HG03280 (cell line): Measurements from ENCODE around the gene DRGX.
A peak's percentile ranks its signal among the peaks of the same experiment; 100 is the strongest.

ENCODE experiments used
- ATAC-seq: cut with Tn5 transposase; IDR thresholded peaks from one replicate; pipeline ENCODE4 v1.9.1; 2021; ENCODE audit warnings: mild to moderate bottlenecking, moderate library complexity; ENCODE audit not compliant: unreplicated experiment

Gene DRGX

DNA sequence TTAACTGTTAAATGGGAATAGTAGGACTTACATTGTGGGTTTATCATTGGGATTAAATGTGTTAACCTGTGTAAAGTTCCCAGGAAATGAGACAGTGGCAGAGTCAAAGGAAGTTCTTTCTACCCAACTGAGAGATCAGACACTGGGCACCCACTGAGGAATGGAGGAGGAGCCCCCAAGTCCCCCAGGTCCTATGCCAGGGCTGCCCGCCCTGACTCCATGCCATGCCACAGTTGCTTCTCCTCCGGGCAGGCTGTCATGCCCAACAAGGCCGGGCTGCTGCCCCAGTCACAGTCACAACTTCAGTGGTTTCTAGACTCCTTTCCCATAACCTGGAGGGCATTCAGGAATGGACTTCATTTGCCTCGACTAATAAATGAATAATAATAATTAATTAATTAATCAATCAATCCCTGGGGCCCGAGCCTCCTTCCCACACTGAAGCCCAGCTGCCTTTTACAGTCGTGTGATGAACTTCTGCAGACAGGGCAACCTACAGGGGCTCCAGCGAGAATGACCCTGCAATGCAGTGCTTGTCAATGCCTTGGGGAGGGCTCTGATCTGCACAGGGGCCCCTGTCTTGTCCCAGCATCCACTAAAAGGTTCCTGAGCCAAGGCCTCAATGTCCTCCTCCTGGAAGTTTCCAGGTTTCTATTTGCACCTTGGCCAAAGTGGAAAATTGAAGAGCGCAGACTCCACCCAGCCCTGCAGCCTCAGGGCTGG lies 32.4 kb downstream of the DRGX start:
- no peak for ATAC-seq

DNA sequence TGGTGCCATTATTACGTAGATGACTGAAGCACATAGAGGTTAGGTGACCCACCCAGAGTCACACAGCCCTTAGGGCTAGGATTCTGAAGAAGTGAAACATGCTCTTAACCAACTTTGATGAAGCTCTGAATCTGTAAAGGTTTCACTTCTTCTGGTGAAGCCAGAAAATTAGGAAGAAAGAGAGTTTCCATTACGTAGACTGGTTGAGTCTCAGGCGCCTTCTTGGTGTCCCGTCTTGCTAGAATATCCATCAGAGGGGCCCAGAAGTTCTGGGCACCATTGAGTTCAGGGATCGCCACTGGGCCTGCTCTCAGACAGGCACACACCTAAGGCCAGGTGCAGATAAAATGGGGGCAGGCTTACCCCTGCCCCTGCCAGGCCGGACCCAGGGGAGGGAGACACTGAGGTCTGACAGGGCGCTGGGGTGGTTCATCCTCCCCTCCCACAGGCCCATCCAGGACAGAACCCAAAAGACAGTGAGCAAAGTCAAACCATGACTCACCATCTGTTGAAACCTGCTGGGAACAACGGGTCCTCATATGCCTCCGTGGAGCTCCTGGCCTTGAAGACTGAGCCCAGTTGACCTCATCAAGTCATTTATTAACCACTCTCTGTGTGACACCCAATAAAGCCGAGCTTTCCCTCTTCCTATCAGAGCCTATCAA lies 33.2 kb downstream of the DRGX start:
- peak; percentile 88 for ATAC-seq

DNA sequence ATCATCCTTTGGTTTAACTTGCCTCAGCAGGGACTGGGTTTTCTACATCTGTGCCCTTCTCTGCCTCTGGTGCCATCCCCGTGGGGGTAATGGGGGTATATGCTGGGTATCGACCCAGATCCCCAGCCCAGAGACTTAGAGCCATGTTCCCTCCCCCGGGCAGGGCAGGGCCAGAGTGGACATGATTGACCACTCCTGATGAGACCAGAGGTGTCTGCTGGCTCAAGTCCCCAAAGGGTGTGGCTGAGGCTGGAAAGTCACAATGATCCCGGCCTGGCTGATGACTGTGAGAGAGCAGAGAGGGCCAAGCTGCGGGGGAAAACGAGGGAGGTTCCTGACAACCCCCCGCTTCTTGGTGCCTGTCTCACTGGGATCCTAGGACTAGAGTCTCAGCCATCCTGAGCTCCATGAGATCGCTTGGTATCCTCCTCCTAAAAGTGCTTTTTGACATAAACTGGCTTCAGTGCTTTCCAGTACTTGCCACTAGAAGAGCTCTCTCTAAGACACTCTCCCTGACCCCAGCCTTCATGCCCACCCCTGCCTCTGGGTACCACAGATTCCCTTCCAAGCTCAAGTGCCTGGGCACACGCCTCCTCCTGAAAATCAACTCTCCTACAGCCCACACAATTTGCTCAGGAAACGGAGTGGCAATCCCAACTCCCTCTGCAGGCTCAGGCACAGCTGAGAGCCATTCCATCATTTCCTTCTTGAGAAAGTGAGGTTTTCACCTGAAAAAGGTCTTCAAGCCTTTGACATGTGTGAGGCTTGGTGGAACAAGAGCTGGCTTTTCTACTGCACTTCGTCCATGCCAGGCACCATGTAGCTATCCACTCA lies 33.9 kb downstream of the DRGX start:
- ATAC-seq, result no peak

DNA sequence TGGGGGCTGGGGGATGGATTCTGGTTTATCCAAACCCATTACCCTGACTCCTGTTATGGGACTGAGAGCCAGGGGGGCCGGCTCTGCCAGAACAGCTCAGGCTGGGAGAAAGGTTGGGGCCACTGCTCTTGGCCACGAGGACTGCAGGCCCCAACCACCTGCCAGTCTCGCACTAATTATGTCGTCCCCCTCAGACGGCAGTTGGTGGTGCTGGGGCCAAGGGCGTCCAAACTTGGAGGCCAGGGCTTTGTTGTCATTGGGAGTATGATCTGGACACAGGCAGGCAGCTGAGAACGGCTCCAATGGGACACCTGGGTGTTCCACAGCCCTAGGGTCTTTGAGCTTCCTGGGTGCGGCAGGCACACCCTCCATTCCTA lies 34.7 kb downstream of the DRGX start:
- no peak for ATAC-seq

DNA sequence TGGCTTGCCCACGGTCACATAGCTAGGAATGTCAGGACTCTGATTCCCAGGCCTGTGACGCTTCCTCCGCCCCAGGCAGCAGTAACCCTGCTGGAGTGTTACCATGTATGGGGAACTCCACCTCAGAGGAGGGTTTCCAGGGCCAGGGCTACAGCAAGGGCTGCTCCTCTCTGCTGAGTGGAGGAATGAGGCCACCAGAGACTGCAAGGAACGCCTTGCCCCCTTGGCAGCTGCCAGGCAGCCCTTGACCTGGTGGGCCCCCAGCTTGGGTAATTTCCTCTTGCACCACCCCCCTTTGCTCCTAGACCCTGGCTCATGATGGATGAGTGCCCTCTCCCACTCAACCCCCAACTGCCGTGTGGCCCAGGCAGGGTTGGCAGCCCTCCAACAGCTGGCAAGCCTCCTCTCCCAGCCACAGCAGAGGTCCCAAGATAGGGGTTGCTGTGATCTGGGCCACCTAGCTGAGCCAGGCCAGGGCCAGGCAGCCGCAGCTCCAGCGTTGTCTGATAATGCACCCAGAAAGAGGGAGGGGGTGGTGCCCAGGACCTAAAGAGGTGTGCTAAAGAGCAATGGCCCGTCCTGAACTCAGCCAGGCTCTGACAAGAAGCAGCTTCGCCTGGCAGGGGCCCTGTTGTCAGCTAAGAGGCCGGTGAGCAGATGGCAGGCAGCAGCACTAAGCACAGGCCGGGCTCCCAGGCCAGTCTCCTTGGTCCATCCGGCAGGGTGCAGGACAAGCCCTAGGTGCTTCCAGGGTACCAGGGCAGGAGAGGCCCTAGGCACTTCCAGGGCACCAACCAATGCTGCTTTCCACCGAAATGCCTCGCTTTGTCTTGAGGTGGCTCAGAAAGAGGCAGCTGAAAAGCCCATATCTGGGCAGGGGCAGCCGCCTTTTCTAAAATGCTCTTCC lies 35.4 kb downstream of the DRGX start:
- ATAC-seq, result no peak

DNA sequence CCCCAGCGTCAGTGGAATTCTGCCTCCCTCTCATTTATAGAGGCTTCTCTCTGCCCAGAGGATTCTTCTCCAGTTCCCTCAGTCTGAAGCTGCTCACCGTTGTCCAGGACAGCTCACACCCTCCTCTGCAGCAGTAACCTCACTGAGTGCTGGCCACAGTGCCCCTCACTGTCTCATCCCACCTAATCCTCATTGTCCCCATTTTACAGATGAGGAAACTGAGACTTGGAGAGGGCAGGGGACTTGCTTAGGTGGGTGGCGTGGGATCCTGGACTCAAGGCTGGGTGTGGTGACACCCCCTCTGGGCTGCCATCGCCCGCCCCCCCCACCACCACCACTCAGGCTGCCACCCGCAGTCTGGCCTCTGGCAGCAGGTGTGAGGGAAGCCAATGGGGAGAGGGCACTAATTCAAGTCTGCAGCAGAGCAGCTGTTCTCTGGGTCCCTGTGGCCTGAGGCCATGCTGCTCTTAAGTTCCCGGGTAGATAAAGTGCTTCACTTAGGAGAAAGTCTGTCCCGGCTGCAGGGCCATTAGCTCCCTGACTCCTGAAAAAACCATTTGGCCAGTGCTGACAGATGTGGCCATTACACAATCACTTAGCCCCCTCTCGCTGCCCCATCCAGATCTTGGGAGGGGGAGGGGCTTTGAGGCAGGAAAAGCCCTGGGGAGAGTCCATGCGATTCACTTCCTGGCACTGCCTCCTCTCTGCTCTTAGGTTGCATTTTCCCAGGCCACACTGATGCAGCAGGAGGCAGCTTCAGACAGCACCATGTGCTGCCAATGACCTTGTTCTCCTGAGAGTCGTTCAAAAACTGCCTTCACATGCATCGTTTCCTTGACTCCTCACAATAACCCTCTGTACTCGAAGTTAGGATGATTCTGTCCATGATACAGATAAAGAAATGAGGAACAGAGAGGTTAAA lies 36.3 kb downstream of the DRGX start:
- ATAC-seq, result no peak

DNA sequence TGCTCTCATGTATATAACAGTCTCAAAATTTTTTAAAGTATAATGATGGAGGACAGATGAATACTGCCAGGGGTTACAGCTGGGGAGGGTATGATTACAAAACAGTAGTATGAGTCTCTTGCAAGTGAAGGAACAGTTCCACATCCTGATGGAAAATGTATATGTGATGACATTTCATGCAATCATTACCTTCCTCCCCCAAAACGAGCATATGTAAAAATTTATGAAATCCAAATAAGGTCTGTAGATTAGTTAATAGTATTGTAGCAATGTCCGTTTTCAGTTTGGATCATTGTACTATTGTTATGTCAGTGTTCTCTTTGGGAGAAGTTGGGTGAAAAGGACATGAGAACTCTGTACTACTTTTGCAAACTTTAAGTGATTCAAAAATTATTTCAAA lies 38.0 kb downstream of the DRGX start:
- ATAC-seq, result no peak

DNA sequence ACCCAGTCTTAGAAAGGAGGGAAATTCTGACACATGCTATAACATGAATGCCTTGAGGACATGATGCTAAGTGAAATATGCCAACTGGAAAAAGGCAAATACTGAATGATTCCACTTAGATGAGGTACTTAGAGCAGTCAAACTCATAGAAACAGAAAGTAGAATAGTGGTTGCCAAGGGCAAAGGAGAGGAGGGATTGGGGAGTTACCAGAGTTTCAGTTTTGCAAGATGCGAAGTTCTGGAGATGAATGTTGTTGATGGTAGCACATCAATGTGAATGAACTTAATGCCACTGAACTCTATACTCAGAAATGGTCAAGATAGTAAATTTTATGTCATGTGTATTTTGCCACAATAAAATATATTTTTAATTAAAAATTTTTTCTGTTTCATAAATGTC lies 38.9 kb downstream of the DRGX start:
- no peak for ATAC-seq

DNA sequence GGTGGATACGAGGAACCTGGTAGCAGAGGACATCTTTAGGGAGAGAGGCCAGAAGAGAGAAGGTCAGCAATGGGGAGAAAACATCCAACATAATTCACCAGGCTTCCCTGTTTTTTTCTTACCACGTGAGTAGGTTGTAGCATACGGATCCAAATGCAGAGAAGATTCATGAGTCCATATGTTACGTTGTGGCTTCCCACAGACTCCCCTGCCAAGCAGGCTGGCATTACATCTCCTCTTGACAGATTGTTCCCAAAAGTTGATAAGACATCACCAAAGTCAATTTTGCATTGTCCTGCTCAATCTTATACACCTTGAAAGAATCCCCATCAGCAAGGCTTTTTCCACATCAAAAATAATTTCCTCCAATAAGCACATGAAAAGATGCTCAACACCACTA lies 39.7 kb downstream of the DRGX start:
- no peak for ATAC-seq

DNA sequence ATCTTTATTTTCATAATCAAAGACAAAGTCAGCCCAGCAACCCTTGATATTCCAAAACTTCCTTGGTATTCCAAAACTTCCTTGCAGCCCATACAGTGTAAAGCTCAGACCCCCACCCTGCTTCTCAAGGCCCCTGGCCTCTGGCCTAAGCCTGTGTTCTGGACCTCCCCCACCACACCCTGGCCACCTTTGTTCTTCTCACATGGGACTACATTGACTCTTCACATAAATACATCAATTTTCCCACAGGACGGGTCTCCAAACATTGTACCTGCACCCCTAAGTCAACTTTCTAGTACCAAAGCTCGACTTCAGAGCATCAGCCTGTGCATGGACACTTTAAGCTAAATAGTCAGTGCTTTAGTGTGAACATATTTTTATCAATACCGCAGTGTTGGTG lies 40.7 kb downstream of the DRGX start:
- ATAC-seq, result no peak

DNA sequence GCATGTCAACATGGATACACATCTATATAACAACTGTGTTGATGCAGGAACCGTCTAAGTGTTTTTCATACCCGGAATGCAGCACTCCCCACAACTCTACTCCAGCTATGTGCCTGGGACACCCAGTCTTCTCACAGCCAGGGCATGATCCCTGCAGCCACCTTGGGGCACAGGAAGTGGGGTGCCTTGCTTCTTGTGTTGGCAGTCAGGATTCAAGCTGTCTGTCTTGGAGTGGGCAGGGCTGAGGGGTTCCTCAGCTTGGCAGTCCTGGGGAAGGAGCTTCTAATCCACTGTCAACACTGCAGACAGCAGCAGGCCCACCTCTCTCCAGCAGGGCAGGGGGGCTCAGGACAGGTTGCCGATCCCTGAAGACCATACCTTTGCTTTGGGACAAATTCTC lies 41.3 kb downstream of the DRGX start:
- ATAC-seq, result no peak

DNA sequence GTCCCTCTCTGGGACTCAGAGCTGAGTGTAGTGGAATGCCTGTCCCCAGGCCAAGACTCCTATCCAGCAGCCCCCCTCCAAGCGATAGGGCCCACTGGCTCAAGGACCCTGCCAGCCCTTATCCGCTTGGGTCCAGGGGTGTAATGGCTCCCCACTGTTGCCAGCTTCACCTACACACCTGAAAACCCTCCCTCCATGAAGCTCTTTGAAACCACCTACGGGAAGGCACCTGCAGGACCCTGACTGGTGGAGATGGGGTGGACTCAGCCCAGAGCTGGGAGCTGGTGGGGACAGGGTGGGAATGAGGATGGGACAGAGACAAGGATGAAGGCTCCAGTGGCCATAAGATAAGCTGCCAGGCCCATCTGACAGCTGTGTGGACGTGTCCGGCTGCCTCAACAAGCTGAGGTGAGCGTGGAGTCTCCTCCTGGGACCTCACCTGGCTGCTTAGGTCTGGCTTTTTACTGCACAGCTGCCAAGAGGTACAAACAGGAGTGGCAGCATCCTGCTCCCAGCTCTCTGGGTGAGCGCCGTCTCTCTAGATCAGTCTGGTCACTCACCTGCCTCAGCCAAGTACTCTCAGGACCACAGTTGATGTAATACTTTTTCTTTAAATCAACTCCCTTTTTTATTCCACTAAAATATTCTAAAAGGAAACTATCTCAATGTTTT lies 41.9 kb downstream of the DRGX start:
- no peak for ATAC-seq

DNA sequence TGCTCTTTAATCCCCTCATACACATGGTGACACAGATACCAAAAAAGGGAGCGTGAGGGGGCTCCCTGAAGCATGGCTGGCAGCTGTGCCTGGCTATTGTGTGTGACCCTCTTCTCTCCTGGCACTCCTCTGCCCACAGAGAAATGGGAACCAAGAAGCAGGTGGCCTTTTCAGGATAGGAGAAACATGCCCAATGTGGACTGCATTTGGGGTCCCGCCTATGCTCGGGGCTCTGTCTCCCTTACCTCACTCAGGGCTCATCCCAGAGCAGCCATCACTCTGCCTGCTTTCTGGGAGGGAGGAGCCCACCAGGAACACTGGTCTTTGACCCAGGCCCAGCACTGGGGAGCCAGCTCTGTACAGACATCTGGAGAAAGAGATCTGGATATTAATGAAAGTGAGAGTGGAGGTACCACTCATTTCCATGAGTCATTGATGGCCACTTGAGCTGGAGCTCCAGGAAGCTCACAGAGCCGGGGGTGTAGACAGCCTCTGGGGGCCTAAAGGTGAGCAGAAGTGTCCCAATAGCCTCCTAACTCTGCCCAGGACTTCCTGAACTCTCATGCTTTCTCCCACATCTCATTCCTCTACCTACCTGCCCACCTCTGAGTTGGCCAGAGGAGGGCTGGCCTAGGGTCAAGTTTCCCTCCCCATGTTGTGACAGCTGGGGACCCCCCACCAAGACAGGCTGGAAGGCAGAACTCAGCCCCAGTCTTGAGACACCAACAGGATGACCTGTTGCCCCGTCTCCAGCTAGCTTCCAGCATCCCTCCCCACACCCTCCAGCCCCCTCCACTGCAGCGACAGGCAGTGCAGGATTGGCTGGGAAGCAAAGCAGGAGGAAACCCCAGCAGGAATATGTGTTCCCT lies 42.6 kb downstream of the DRGX start:
- no peak for ATAC-seq

DNA sequence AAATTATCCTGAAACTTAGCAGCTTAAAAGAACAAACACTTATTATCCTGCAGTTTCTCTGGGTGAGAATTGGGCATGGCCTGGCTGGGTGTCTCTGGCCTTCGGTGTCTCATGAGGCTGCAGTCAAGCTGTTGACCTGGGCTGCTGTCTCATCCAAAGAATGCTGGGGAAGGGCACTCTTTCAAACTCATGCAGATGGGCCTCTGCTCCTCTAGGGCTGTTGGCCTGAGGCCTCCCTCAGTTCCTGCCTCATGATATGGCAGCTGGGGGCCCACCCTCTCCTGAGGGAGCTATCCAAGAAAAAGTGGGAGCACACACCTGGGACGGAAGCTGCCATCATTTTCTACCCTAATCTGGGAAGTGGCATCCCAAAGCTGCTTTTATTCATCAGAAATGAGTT lies 43.6 kb downstream of the DRGX start:
- no peak for ATAC-seq

DNA sequence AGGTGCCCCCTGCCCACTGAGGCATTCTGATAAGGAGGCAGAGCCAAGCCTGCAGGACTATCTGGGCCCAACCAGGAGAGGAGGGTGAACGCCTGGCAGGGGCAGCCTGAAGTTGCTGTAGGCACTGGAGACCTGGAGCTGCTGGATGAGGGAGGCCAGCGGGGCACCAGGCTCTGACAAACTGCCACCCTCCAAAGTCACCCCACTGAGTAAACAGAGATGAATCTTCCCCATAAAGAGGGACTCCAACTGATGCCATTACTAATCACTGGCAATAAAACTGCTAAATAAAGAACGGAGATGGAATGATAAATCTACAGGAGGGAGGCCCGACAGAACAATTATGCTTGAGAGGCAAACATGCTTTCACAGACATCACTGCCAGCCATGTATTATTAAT lies 44.2 kb downstream of the DRGX start:
- ATAC-seq, result no peak

DNA sequence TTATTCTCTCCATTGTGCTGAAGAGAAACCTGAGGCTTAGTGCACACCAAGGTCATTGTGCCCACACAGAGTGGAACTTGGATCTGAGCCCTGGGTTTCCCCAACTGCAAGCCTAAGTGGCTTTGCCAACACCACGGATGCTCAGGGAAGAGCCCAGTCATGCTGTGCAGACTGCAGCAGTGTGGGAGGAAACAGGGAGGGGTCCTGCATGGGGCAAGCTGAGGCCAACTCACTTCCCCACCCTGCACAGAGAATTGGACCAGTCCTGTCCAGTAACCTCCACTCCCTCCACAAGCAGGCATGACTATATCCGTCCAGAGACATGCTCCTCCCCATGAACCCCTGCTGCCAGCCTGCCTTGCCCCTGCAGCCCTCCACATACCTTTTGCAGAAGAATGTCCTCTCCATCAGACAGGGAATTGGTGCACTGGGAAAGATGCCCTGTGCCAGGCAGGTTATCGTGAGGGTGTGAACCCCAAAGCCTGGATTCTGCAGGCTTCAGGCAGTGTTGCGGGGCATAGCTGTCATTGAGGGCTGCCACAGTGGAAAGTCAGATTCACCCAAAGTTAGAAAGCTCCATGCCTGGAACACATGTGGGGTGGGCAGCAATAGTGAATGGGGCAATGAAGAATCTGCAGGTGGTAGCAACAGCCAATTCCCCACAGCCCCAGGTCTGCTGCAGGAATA lies 44.9 kb downstream of the DRGX start:
- no peak for ATAC-seq

DNA sequence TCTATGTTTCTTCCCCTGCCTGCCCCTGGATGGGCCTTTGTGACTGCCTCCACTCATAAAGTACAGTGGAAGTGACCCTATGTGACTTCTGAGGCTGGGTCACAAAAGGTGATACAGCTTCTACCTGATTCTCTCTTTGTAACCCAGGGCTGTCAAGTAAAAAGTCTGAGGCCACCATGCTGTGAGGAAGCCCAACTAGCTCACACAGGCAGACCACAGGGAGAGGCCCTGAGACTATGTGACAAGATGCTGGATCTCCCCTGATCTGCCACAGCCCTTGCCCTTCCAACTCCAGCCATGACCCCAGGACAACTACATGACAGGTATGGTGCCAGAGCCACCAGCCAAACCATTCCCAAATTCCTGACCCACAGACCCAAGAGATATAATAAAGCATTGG lies 45.8 kb downstream of the DRGX start:
- ATAC-seq, result no peak

DNA sequence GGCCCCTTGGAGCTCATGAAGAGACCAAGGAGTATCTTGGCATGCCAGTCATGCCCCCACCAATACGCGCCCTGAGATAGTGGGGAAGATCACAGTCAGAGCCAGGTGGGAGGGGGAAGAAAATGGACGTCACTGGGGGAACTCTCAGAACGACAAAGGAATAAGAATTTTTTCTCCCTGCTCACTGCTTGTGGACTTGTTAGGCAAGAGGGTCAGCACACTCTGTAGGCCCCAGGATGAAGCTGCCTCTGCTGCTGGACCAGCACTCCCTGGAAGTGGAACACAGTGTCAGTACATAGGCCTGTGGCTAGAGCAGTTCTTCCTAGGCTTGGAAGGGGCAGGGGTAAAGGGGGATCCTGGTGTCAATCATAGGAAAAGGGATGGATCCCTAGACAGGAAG lies 46.5 kb downstream of the DRGX start:
- no peak for ATAC-seq
